DMS153 treated with DMSO at 0.1 percent for 48 hours (cell line): Measurements from ENCODE around the gene AKIRIN1.
"Not testable (repeated sequence)": the region's sequence is repeated elsewhere in the genome, so short reads cannot be mapped to it uniquely, and the experiment has no call there.

ENCODE experiments used
- DNase-seq: peaks from one replicate; lab custom pipeline; 2025; ENCODE audit not compliant: unreplicated experiment; lab: John Stamatoyannopoulos, UW

The AKIRIN1 gene

DNA sequence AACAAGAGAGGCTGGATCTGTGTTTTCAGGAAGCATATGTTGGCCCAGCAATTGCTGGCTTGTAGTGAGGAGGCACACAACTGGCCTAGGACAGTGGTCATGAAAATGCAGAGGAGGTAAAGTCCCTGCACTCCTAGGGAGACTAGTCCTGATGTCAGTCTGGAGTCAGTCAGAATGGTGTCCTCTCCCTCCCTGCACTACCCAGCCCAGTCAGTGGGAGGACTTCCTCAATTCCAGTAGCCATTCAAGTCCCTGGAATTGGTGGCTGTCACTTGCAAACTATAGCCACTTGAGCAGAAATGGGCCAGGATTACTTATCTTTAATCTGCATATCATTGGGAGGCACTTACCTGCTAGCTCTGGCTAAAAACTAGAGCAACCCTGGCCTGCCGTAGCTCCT is 53.7 kb downstream of the AKIRIN1 start:
- DNase-seq, result no peak

DNA sequence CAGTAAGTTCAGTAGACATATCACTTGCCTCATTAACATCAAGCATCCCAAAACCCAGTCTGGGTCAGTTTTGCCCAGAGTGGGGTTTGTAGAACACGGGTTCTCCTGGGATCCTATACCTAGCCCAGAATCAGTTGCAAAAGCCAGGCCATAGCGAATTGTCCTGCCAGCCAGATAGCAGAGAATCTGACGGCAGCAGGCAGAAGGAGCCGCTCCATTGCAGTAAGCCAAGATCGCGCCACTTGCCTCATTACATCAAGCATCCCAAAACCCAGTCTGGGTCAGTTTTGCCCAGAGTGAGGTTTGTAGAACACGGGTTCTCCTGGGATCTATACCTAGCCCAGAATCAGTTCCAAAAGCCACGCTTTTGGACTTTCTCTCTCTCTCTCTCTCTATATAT is 54.2 kb downstream of the AKIRIN1 start:
- no peak for DNase-seq

DNA sequence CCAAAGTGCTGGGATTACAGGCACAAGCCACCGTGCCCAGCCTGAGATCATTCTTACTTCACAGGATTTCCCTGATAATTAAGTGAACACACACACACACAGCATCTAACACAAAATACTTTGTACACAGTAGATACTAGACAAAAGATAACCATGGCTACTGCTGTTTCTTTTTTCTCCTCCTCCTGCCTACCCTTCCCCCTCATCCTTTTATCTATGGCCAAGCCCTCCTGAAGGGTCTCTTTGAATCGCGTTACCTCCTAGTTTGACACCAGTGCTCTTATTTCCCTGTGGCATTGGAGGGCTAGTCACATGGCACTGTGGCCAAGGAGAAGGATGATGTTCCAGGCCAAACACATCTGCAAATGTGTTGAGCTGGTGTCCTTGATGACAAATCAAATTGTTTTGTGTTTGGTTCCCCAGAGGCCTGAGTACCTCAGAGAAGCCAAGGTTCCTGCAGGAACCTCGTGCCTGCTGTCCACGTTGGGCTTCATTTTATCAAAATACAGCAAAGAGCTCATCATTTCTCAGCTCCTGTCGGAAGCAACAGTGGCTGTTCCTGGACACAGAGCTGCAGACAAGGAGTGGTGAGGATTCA is 55.6 kb downstream of the AKIRIN1 start:
- no peak for DNase-seq

GRCh38 chr1:39047374-39048229 is 56.5 kb downstream of the AKIRIN1 start:
- no peak for DNase-seq

GRCh38 chr1:39048745-39049370 is 57.8 kb downstream of the AKIRIN1 start:
- no peak for DNase-seq

DNA sequence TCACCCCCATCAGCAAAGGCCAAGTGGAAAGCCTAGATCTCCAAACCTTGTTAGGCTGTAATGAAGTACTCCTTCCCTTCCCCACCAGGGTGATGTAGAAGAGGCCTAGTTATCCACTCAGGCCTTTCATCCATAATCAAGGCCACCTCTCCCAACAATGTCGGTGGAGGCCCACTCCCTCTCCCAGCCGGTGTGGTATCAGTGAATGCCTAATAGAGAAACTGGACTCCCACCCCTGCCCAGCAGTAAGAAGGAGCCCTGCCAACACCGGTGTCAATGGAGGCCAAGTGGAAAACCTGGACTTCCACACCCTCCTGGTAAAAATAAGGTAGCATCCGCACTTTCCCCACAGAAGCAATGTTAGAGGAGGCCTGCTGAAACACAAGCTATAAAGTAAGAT is 58.9 kb downstream of the AKIRIN1 start:
- no peak for DNase-seq

DNA sequence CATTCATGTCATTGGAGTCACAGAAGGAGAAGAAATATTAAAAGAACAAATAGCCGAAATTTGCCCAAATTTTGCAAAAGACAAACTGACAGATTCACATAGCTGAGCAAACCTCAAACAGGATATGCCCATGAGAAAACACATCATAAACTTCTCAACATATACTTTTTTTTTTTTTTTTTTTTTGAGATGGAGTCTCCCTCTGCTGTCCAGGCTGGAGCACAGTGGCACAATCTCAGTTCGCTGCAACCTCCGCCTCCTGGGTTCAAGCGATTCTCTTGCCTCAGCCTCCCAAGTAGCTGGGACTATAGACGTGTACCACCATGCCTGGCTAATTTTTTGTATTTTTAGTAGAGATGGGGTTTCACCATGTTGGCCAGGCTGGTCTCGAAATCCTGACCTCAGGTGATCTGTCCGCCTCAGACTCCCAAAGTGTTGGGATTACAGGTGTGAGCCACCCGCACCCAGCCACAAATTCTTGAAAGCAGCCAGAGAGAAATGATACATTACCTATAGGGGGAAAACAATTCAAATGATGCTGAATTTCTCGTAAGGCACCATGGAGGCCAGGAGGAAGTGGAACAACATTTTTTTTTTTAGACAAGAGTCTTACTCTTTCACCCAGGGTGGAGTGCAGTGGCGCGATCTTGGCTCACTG is 60.2 kb downstream of the AKIRIN1 start:
- not testable (repeated sequence) for DNase-seq

GRCh38 chr1:39051956-39052355 is 60.9 kb downstream of the AKIRIN1 start:
- no peak for DNase-seq

GRCh38 chr1:39055213-39055710 is 64.2 kb downstream of the AKIRIN1 start:
- DNase-seq, result not testable (repeated sequence)
